Endothelial cell (in vitro differentiated cells): Measurements from ENCODE around the gene SNCG. TPM values are rescaled to one million over a fixed set of nuclear protein-coding genes. Genes with fewer than 3 reads are reported as not detected.
"Not testable (repeated sequence)": the region's sequence is repeated elsewhere in the genome, so short reads cannot be mapped to it uniquely, and the experiment has no call there.

ENCODE experiments used
- DNase-seq: peaks from one replicate; pipeline ENCODE4 v3.0.0; 2021; ENCODE audit warnings: low spot score
- H3K27ac Mint-ChIP-seq: one replicate; pipeline ENCODE4 v1.8.0; 2021; ENCODE audit warnings: mixed read lengths, inconsistent platforms; ENCODE audit not compliant: unreplicated experiment
- H3K27me3 Mint-ChIP-seq: one replicate; pipeline ENCODE4 v1.8.0; 2021; ENCODE audit warnings: mild to moderate bottlenecking, moderate library complexity, mixed read lengths, inconsistent platforms; ENCODE audit not compliant: unreplicated experiment
- H3K36me3 Mint-ChIP-seq: one replicate; pipeline ENCODE4 v1.8.0; 2021; ENCODE audit warnings: mild to moderate bottlenecking, low read depth, mixed read lengths, inconsistent platforms; ENCODE audit not compliant: unreplicated experiment
- H3K4me1 Mint-ChIP-seq: one replicate; pipeline ENCODE4 v1.8.0; 2021; ENCODE audit warnings: mild to moderate bottlenecking, mixed read lengths, inconsistent platforms; ENCODE audit not compliant: unreplicated experiment
- H3K4me3 Mint-ChIP-seq: one replicate; pipeline ENCODE4 v1.8.0; 2021; ENCODE audit warnings: mild to moderate bottlenecking, mixed read lengths, inconsistent platforms; ENCODE audit not compliant: unreplicated experiment
- H3K9me3 Mint-ChIP-seq: one replicate; pipeline ENCODE4 v1.8.0; 2021; ENCODE audit warnings: mixed read lengths, inconsistent platforms; ENCODE audit not compliant: unreplicated experiment
- total RNA-seq: library from RNA; stranded (reverse); fragmentation: NEBNext Ultra II Directional; extraction: Animal tissue kit (Norgen Biotek cat#: 25700); gene quantifications from one replicate; pipeline ENCODE4 v1.2.1, GENCODE V29; 2021; ENCODE audit not compliant: unreplicated experiment
- TF ChIP-seq, protein P1 (sequence below): fragments of 200-600 bp; sonication (generic); IDR thresholded peaks from one replicate; pipeline ENCODE4 v1.5.0; 2021; ENCODE audit warnings: antibody characterized with exemption; ENCODE audit not compliant: unreplicated experiment

The SNCG gene
- total RNA-seq, 1 donor from 2014 or later: 52.9 TPM

DNA sequence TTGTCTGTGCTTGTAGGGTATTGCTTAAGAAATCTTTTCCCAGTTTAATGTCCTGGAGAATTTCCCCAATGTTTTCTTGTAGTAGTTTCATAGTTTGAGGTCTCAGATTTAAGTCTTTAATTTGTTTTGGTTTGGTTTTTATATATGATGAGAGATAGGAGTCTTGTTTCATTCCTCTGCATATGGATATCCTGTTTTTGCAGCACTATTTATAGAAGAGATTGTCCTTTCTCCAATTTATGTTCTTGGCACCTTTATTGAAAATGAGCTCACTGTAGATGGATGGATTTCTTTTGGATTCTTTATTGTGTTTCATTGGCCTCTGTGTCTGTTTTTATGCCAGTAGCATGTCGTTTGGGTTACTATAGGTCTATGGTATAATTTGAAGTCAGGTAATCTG is 30.1 kb downstream of the SNCG start:
- no peaks in the 10 kb centered on the region for H3K36me3 Mint-ChIP-seq
- TF ChIP-seq, protein P1, sequence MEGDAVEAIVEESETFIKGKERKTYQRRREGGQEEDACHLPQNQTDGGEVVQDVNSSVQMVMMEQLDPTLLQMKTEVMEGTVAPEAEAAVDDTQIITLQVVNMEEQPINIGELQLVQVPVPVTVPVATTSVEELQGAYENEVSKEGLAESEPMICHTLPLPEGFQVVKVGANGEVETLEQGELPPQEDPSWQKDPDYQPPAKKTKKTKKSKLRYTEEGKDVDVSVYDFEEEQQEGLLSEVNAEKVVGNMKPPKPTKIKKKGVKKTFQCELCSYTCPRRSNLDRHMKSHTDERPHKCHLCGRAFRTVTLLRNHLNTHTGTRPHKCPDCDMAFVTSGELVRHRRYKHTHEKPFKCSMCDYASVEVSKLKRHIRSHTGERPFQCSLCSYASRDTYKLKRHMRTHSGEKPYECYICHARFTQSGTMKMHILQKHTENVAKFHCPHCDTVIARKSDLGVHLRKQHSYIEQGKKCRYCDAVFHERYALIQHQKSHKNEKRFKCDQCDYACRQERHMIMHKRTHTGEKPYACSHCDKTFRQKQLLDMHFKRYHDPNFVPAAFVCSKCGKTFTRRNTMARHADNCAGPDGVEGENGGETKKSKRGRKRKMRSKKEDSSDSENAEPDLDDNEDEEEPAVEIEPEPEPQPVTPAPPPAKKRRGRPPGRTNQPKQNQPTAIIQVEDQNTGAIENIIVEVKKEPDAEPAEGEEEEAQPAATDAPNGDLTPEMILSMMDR: no peak
- H3K4me3 Mint-ChIP-seq: no peak overlapping the region
- no peaks in the 10 kb centered on the region for H3K9me3 Mint-ChIP-seq
- H3K27ac Mint-ChIP-seq: no peak overlapping the region
- no peak for DNase-seq
- peaks cover 5% of the 10 kb centered on the region for H3K4me1 Mint-ChIP-seq
- no peaks in the 10 kb centered on the region for H3K27me3 Mint-ChIP-seq

DNA sequence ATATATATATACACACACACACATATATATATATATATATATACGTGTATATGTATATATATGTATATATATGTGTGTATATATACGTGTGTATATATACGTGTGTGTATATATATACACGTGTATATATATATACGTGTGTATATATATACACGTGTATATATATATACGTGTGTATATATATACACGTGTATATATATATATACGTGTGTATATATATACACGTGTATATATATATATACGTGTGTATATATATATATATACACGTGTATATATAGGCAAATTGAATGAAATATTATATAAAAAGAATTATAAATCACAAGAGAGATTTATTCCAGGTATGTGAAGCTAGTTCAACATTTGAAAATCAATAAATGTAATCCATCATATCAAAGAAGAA is 33.0 kb downstream of the SNCG start:
- not testable (repeated sequence) for DNase-seq, H3K36me3 Mint-ChIP-seq, H3K4me3 Mint-ChIP-seq, H3K9me3 Mint-ChIP-seq, H3K27ac Mint-ChIP-seq, H3K27me3 Mint-ChIP-seq, H3K4me1 Mint-ChIP-seq

DNA sequence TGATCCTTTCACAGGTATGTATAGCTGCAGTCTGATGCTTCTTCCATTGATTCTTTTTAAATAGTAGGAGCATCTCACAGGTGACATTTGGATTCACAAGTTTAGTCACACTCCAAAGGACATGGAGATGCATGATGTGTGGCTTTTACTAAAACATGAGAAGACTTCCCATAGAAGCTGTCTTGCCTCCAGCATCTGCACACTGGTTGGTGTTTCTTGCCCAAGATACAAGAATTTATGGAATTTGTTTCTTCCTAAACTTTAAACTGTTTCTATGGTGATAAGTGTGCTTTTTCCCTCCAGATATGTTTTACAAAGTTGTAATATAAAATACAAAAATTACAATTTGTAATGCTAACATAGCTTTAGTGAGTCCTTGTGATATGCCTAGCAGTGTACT is 34.1 kb downstream of the SNCG start:
- H3K4me1 Mint-ChIP-seq: peaks cover 5% of the 10 kb centered on the region
- no peak overlapping the region for H3K4me3 Mint-ChIP-seq
- no peak overlapping the region for H3K27ac Mint-ChIP-seq
- H3K27me3 Mint-ChIP-seq: no peaks in the 10 kb centered on the region
- TF ChIP-seq, protein P1: no peak
- no peak for DNase-seq
- H3K9me3 Mint-ChIP-seq: no peaks in the 10 kb centered on the region
- no peaks in the 10 kb centered on the region for H3K36me3 Mint-ChIP-seq

DNA sequence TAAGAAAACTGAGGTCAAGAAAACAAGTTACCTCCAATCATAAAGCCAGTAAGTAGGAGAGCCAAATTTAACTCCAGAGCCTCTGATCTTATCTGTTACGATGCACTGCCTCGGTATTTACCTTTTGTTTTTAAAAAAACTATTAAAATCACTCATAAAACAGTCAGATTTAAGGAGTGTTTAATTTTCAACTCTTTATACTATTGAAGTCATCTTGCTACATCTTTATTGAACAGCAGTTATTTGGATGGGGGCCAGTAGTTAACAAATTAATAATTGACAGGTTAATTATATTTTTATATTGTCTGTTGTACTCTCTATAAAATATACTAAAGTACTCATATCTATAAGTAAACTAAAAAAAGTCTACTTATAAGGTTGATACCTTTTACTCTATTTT is 34.5 kb downstream of the SNCG start:
- no peak overlapping the region for H3K27ac Mint-ChIP-seq
- H3K9me3 Mint-ChIP-seq: no peaks in the 10 kb centered on the region
- H3K4me1 Mint-ChIP-seq: peaks cover 5% of the 10 kb centered on the region
- TF ChIP-seq, protein P1: no peak
- H3K27me3 Mint-ChIP-seq: no peaks in the 10 kb centered on the region
- no peak for DNase-seq
- no peak overlapping the region for H3K4me3 Mint-ChIP-seq
- no peaks in the 10 kb centered on the region for H3K36me3 Mint-ChIP-seq

DNA sequence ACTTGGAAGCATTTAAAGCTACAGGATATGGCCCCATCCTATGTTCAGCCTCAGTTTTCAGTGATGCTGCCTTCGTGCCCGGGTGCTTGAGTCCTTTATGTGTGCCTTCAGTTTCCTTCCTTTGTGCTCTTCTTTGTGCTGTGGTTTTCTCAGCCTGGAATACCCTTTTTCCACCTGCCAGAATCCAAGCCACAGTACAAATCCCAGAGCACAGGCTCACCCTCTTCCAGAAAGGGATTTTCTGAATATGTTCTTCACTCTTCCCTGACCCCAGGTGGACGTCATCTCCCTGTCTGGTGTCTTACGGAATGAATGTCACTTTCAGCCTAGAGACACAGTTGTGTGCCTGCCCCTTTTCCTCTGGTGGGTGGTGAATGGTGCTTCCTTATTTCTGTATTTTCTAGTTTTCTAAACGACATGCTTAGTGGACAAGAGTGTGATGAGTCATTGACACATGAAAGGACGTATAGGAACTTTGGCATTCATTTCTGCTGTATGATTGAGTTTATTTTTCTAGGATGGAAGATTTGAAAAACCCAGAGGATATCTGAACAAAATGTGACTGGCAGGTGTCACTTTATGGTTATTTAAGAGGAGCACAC is 41.5 kb downstream of the SNCG start:
- H3K9me3 Mint-ChIP-seq, H3K27me3 Mint-ChIP-seq, H3K4me3 Mint-ChIP-seq, H3K4me1 Mint-ChIP-seq, DNase-seq, H3K27ac Mint-ChIP-seq, H3K36me3 Mint-ChIP-seq: not testable (repeated sequence)

DNA sequence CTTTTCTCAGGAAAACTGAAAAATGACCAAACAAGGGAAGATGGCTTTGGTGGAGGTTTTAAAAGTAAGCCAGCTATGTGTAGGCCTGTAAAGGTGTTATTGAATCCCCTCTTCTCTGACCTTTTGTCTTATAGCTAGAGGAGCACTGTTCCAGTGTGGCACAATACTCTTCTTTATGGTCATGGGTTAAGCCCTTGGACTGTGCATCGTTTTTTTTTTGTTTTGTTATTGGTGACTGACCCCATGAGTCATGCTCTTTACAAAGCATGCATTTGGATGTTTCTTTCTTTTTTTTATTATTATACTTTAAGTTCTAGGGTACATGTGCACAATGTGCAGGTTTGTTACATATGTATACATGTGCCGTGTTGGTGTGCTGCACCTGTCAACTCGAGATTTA is 42.1 kb downstream of the SNCG start:
- Mint-ChIP-seq H3K4me1 (peaks cover 7% of the 10 kb centered on the region), H3K9me3 (no peaks in the 10 kb centered on the region), H3K4me3 (no peak overlapping the region), H3K27ac (no peak overlapping the region), H3K27me3 (no peaks in the 10 kb centered on the region), H3K36me3 (no peaks in the 10 kb centered on the region)
- no peak for DNase-seq
- TF ChIP-seq, protein P1: no peak

DNA sequence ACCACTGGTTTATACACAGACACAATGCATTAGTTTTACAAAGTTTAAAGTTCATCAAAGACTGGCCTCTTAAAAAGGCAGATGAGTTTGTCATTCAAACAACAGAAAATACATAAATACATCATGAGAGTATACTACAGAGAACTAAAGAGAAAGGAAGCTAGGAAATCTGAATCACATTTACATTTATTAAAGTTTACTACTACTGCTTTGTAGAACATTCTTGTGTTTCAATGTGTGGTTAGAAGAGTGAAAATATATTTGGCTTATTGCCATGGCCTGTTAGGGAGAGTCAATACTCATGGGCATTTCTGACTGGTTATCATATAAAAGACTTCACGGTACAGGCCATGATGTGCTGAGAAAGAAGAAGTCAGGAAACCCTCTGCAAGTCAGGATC is 48.7 kb downstream of the SNCG start:
- H3K27me3 Mint-ChIP-seq, DNase-seq: not testable (repeated sequence)

DNA sequence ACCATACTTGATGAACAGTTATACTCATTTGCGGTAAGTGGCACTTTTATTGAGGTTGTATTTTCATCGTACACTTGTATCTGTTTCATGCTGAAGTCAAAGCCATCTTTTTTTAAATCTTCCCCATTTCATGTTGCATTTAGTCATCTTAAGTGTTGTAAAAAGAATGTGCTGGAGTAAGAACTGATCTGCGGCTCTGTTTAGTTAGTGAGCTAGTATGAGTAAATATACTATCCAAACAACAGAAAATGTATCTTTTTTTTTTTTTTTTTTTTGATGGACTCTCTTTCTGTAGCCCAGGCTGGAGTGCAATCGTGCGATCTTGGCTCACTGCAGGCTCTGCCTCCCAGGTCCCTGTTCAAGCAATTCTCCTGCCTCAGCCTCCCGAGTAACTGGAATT is 49.3 kb downstream of the SNCG start:
- H3K4me3 Mint-ChIP-seq, H3K36me3 Mint-ChIP-seq, H3K9me3 Mint-ChIP-seq, H3K4me1 Mint-ChIP-seq, DNase-seq, H3K27me3 Mint-ChIP-seq, H3K27ac Mint-ChIP-seq: not testable (repeated sequence)

More for the DNA sequence above, 48.7 kb downstream of the SNCG start:
- not testable (repeated sequence) for H3K9me3 Mint-ChIP-seq, H3K4me1 Mint-ChIP-seq, H3K36me3 Mint-ChIP-seq, H3K4me3 Mint-ChIP-seq, H3K27ac Mint-ChIP-seq

DNA sequence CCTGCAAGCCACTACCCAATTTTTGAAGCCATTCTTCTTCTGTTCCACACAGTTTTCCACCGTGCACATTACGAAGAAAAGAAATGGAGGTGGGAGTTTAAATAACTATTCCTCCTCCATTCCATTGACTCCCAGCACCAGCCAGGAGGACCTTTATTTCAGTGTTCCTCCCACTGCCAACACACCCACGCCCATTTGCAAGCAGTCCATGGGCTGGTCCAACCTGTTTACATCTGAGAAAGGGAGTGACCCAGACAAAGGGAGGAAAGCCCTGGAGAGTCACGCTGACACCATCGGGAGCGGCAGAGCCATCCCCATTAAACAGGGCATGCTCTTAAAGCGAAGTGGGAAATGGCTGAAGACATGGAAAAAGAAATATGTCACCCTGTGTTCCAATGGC is 49.9 kb downstream of the SNCG start:
- not testable (repeated sequence) for H3K36me3 Mint-ChIP-seq, H3K27ac Mint-ChIP-seq, H3K4me1 Mint-ChIP-seq, H3K9me3 Mint-ChIP-seq, H3K27me3 Mint-ChIP-seq, DNase-seq, H3K4me3 Mint-ChIP-seq
